A549 (cell line): Measurements from ENCODE around the gene DNHD1. TPM values are rescaled to one million over a fixed set of nuclear protein-coding genes. Genes with fewer than 3 reads are reported as not detected.

Experiments used
- ATAC-seq, 2 experiments: fragments of 200-7000 bp in 1 of 2; fragments of >200 bp in 1 of 2; cut with Nextera tagmentation in 1 of 2; cut with Tn5 transposase in 1 of 2; 3 replicates each; pipeline versions ENCODE4 v1.8.0 to v1.9.1; 2018 to 2020; ENCODE audit warnings: mild to moderate bottlenecking in 1 of 2, moderate library complexity in 1 of 2
- CTCF ChIA-PET: fragments of 300-600 bp; sonication (Branson Sonifier 250); formaldehyde crosslinking; extraction: SDS; loops from one replicate; lab custom pipeline; 2021; ENCODE audit warnings: antibody characterized with exemption, inconsistent platforms; lab: Yijun Ruan, JAX
- POLR2A ChIA-PET: fragments of 350-600 bp; formaldehyde crosslinking; extraction: SDS; loops from one replicate; lab custom pipeline; 2021; ENCODE audit warnings: antibody characterized with exemption, inconsistent platforms; lab: Yijun Ruan, JAX
- DNase-seq, 2 experiments: peaks; one replicate each; pipeline versions ENCODE4 v3.0.0 to v3.0.0-alpha.2; 2011 to 2016; ENCODE audit warnings: low read depth in 1 of 2, low spot score in 1 of 2
- FAIRE-seq: peaks from 2 replicates; lab custom pipeline; 2011; peaks lifted over from hg19 to GRCh38; lab: Jason Lieb, UNC
- H3K27ac ChIP-seq, 2 experiments: fragments of >200 bp; sonication (Bioruptor Twin); formaldehyde crosslinking; 3 replicates each; pipeline ENCODE4 v1.5.1; 2016 to 2017
- H3K4me1 ChIP-seq: fragments of >200 bp; sonication (Bioruptor Twin); formaldehyde crosslinking; 3 replicates; pipeline ENCODE4 v1.6.1; 2016
- H3K4me2 ChIP-seq: fragments of >200 bp; sonication (Bioruptor Twin); formaldehyde crosslinking; 3 replicates; pipeline ENCODE4 v1.6.1; 2016
- H3K4me3 ChIP-seq: fragments of >200 bp; sonication (Bioruptor Twin); formaldehyde crosslinking; 3 replicates; pipeline ENCODE4 v1.5.1; 2016
- H3K9me3 ChIP-seq: fragments of >200 bp; sonication (Bioruptor Twin); formaldehyde crosslinking; 3 replicates; pipeline ENCODE4 v1.6.1; 2016
- BHLHE40 ChIP-seq: IDR thresholded peaks from 2 replicates; pipeline ENCODE4 v1.6.1; 2012; ENCODE audit warnings: low read depth, low read length, inconsistent platforms
- CBX8 ChIP-seq: fragments of 200-600 bp; sonication (generic); IDR thresholded peaks from 2 replicates; pipeline ENCODE4 v1.6.1; 2016
- CEBPB ChIP-seq, 2 experiments: fragments of >200 bp in 1 of 2; sonication (Bioruptor Twin) in 1 of 2; formaldehyde crosslinking in 1 of 2; IDR thresholded peaks; 2 replicates each; pipeline ENCODE4 v1.6.1; 2012 to 2016
- CHD2 ChIP-seq: fragments of 150-350 bp; IDR thresholded peaks from 2 replicates; pipeline ENCODE4 v1.6.1; 2014; ENCODE audit warnings: low read length; ENCODE audit not compliant: partially characterized antibody
- CHD4 ChIP-seq: fragments of 200-600 bp; sonication (generic); IDR thresholded peaks from 2 replicates; pipeline ENCODE4 v1.6.1; 2016; ENCODE audit warnings: antibody characterized with exemption, mild to moderate bottlenecking, borderline replicate concordance
- E2F6 ChIP-seq: IDR thresholded peaks from 2 replicates; pipeline ENCODE4 v1.6.1; 2012; ENCODE audit warnings: low read depth, borderline replicate concordance
- EP300 ChIP-seq, 2 experiments: fragments of >200 bp; sonication (Bioruptor Twin); formaldehyde crosslinking; IDR thresholded peaks; 2 replicates in 1 of 2; 3 replicates in 1 of 2; pipeline ENCODE4 v1.6.1; 2016 to 2017
- ESRRA ChIP-seq: fragments of 150-350 bp; IDR thresholded peaks from 2 replicates; pipeline ENCODE4 v1.6.1; 2014; ENCODE audit warnings: mild to moderate bottlenecking, low read length, borderline replicate concordance
- FOSB ChIP-seq: fragments of 250-450 bp; sonication (Bioruptor Pico); IDR thresholded peaks from 2 replicates; pipeline ENCODE4 v1.5.0; 2020; ENCODE audit warnings: mild to moderate bottlenecking, moderate library complexity
- FOSL2 ChIP-seq, 2 experiments: fragments of 450-650 bp in 1 of 2; fragments of >200 bp in 1 of 2; sonication (Bioruptor Twin) in 1 of 2; formaldehyde crosslinking; IDR thresholded peaks; 2 replicates each; pipeline versions ENCODE4 v1.5.0 to v1.6.1; 2016 to 2020; ENCODE audit warnings: mild to moderate bottlenecking in 1 of 2, moderate library complexity in 1 of 2
- HES2 ChIP-seq: fragments of >200 bp; sonication (Bioruptor Twin); formaldehyde crosslinking; IDR thresholded peaks from 2 replicates; pipeline ENCODE4 v1.6.1; 2016
- HMGXB4 ChIP-seq: fragments of 250-450 bp; sonication (Bioruptor Pico); IDR thresholded peaks from 2 replicates; pipeline ENCODE4 v1.5.0; 2021; ENCODE audit warnings: mild to moderate bottlenecking, moderate library complexity, borderline replicate concordance
- HOXA7 ChIP-seq: fragments of 250-450 bp; sonication (Bioruptor Pico); IDR thresholded peaks from 2 replicates; pipeline ENCODE4 v1.5.0; 2020; ENCODE audit warnings: mild to moderate bottlenecking, moderate library complexity
- HOXB13 ChIP-seq: fragments of 250-450 bp; sonication (Bioruptor Pico); IDR thresholded peaks from 2 replicates; pipeline ENCODE4 v1.5.0; 2020; ENCODE audit warnings: low read depth, mild to moderate bottlenecking, moderate library complexity
- HOXB5 ChIP-seq: fragments of 250-450 bp; sonication (Bioruptor Pico); IDR thresholded peaks from 2 replicates; pipeline ENCODE4 v1.5.0; 2020; ENCODE audit warnings: mild to moderate bottlenecking, moderate library complexity
- JUN ChIP-seq, 2 experiments: fragments of >200 bp; sonication (Bioruptor Twin); formaldehyde crosslinking; IDR thresholded peaks; 2 replicates in 1 of 2; 3 replicates in 1 of 2; pipeline ENCODE4 v1.6.1; 2016 to 2017
- KDM1A ChIP-seq: fragments of 200-600 bp; sonication (generic); IDR thresholded peaks from 2 replicates; pipeline ENCODE4 v1.6.1; 2016; ENCODE audit warnings: low read depth, mild to moderate bottlenecking
- KDM5A ChIP-seq: fragments of 200-600 bp; sonication (generic); IDR thresholded peaks from 2 replicates; pipeline ENCODE4 v1.6.1; 2016; ENCODE audit warnings: antibody characterized with exemption, mild to moderate bottlenecking
- MAX ChIP-seq: IDR thresholded peaks from 2 replicates; pipeline ENCODE4 v1.6.1; 2012
- NR3C1 ChIP-seq: fragments of >200 bp; sonication (Bioruptor Twin); formaldehyde crosslinking; IDR thresholded peaks from 3 replicates; pipeline ENCODE4 v1.6.1; 2017
- PBX3 ChIP-seq: IDR thresholded peaks from 2 replicates; pipeline ENCODE4 v1.6.1; 2012
- PHF8 ChIP-seq: fragments of 200-600 bp; sonication (generic); IDR thresholded peaks from 2 replicates; pipeline ENCODE4 v1.6.1; 2016; ENCODE audit warnings: low read depth, mild to moderate bottlenecking, antibody characterized with exemption, moderate library complexity, borderline replicate concordance
- RARB ChIP-seq: fragments of 250-450 bp; sonication (Bioruptor Pico); IDR thresholded peaks from 2 replicates; pipeline ENCODE4 v1.8.0; 2021; ENCODE audit warnings: mild to moderate bottlenecking, moderate library complexity
- RCOR1 ChIP-seq: fragments of 150-350 bp; IDR thresholded peaks from 2 replicates; pipeline ENCODE4 v1.6.1; 2014; ENCODE audit warnings: antibody characterized with exemption, low read length, low read depth
- RFX5 ChIP-seq: fragments of 450-650 bp; IDR thresholded peaks from 2 replicates; pipeline ENCODE4 v1.7.1; 2014; ENCODE audit warnings: antibody characterized with exemption, mild to moderate bottlenecking, moderate library complexity
- RNF2 ChIP-seq: fragments of 200-600 bp; sonication (generic); IDR thresholded peaks from 2 replicates; pipeline ENCODE4 v1.6.1; 2016; ENCODE audit warnings: low read depth, mild to moderate bottlenecking, antibody characterized with exemption, moderate library complexity, borderline replicate concordance
- SMC3 ChIP-seq: fragments of >200 bp; sonication (Bioruptor Twin); formaldehyde crosslinking; IDR thresholded peaks from 3 replicates; pipeline ENCODE4 v1.6.1; 2018; ENCODE audit warnings: inconsistent platforms
- SREBF2 ChIP-seq: fragments of 450-650 bp; IDR thresholded peaks from 2 replicates; pipeline ENCODE4 v1.6.1; 2014; ENCODE audit warnings: mild to moderate bottlenecking, moderate library complexity
- TFCP2L1 ChIP-seq: fragments of 250-450 bp; sonication (Bioruptor Pico); IDR thresholded peaks from 2 replicates; pipeline ENCODE4 v1.5.0; 2021; ENCODE audit warnings: mild to moderate bottlenecking
- TP53 ChIP-seq: fragments of 250-450 bp; sonication (Bioruptor Pico); IDR thresholded peaks from 2 replicates; pipeline ENCODE4 v1.5.0; 2021; ENCODE audit warnings: mild to moderate bottlenecking, moderate library complexity
- USF2 ChIP-seq: fragments of 450-650 bp; IDR thresholded peaks from 2 replicates; pipeline ENCODE4 v1.6.1; 2014; ENCODE audit warnings: antibody characterized with exemption
- ZC3H11A ChIP-seq: fragments of 450-650 bp; IDR thresholded peaks from 2 replicates; pipeline ENCODE4 v1.6.1; 2014; ENCODE audit warnings: antibody characterized with exemption, mild to moderate bottlenecking
- ZFP36 ChIP-seq: fragments of 450-650 bp; IDR thresholded peaks from 2 replicates; pipeline ENCODE4 v1.6.1; 2014; ENCODE audit warnings: borderline replicate concordance; ENCODE audit not compliant: partially characterized antibody
- ZNF302 ChIP-seq: fragments of 250-450 bp; sonication (Bioruptor Pico); IDR thresholded peaks from 2 replicates; pipeline ENCODE4 v1.9.0; 2021; ENCODE audit warnings: inconsistent platforms, mild to moderate bottlenecking, moderate library complexity
- WGBS: methylation state at CpG from one replicate; pipeline ENCODE4 v1.1.6; 2017; ENCODE audit errors: missing lambda C conversion rate; 5-methylcytosine and 5-hydroxymethylcytosine counted together
- polyA plus RNA-seq, 4 experiments: library from polyadenylated mRNA; depleted of rRNA in 3 of 4; stranded (reverse); fragments of >200 nt; fragmentation: RNase III in 1 of 4; extraction: RNeasy Plus Mini Kit Qiagen cat#74134 plus additional on column Dnase treatment in 1 of 4; gene quantifications; 2 replicates in 3 of 4; 3 replicates in 1 of 4; pipeline ENCODE4 v1.2.3, GENCODE V29; 2011 to 2017

DNHD1 gene
- polyA plus RNA-seq, 2 of the 4 experiments (the other 2 are of a cell fraction), result 6.8 to 8.6 TPM

- ATAC-seq (peak; percentile 5 to 31; a peak in 2 of 6 replicates), FAIRE-seq (no peak), DNase-seq (no peak)
- TF ChIP-seq SREBF2 (no peak), CBX8 (no peak), BHLHE40 (no peak), PBX3 (no peak), HOXA7 (CRISPR knock-in tag) (no peak), ZFP36 (no peak), HOXB13 (CRISPR knock-in tag) (no peak), RNF2 (no peak), RFX5 (no peak), USF2 (no peak), SMC3 (no peak), CEBPB (IDR thresholded peaks at IDR 0.05) (no peak), RARB (CRISPR knock-in tag) (no peak), FOSL2 (IDR thresholded peaks at IDR 0.05) (no peak), FOSL2 (CRISPR knock-in tag; IDR thresholded peaks at IDR 0.05) (no peak), NR3C1 (no peak), TP53 (CRISPR knock-in tag) (no peak), HES2 (no peak)
- Histone ChIP-seq H3K4me2 (no peak overlapping the region), H3K27ac (no peak overlapping the region), H3K4me1 (no peaks in the 10 kb centered on the region), H3K9me3 (no peaks in the 10 kb centered on the region), H3K4me3 (no peak overlapping the region)
- ChIA-PET POLR2A (no interaction called here), CTCF (interaction anchor here (0.7 to 10.0 kb wide), 7 partner anchors 13 to 72 kb away, joined by 3 to 95 read pairs (median 4); partner anchors contain the start of genes TAF10 and TPP1)
- WGBS, result 92% methylated on average over 5 of the region's 14 CpGs
Observed at GRCh38 chr11:6545917-6546605, 49.0 kb downstream of the DNHD1 start.

- no peak for DNase-seq
- ChIA-PET POLR2A (no interaction called here), CTCF (interaction anchor here (0.7 to 10.0 kb wide), 6 partner anchors 12 to 72 kb away, joined by 3 to 95 read pairs (median 4); partner anchors contain the start of genes TAF10 and TPP1)
- Histone ChIP-seq H3K4me3 (no peak overlapping the region), H3K4me2 (no peak overlapping the region), H3K9me3 (no peaks in the 10 kb centered on the region)
- no peak for ATAC-seq
- no peak for TF ChIP-seq MAX
- no peak for TF ChIP-seq SREBF2
- no peak for TF ChIP-seq FOSB (CRISPR knock-in tag)
- no peak for TF ChIP-seq HMGXB4
- no peak for TF ChIP-seq E2F6
- TF ChIP-seq RCOR1, result no peak
- no peak for TF ChIP-seq EP300 (IDR thresholded peaks at IDR 0.05)
- TF ChIP-seq CHD4, result no peak
- no peak for TF ChIP-seq BHLHE40
- TF ChIP-seq ZNF302 (CRISPR knock-in tag), result no peak
- no peak for TF ChIP-seq ESRRA
- TF ChIP-seq HOXB5 (CRISPR knock-in tag), result no peak
- no peak for TF ChIP-seq JUN (IDR thresholded peaks at IDR 0.05)
- no peak for TF ChIP-seq KDM1A
- no peak for TF ChIP-seq CHD2
- TF ChIP-seq KDM5A, result no peak
- no peak for TF ChIP-seq ZC3H11A
- no peak for TF ChIP-seq TFCP2L1 (CRISPR knock-in tag)
- no peak for TF ChIP-seq PHF8
- no peak for TF ChIP-seq USF2
- TF ChIP-seq, all 56 proteins: peak for 0
- no peak for FAIRE-seq
- Histone ChIP-seq H3K4me1 (no peaks in the 10 kb centered on the region), H3K27ac (no peak overlapping the region)
- WGBS, result 91% methylated on average over 8 of the region's 8 CpGs
Observed at GRCh38 chr11:6546735-6547134, 49.7 kb downstream of the DNHD1 start.
